Renal cortex interstitium (tissue), 11 donors: Measurements from ENCODE around the gene EMSY. TPM values are rescaled to one million over a fixed set of nuclear protein-coding genes. Genes with fewer than 3 reads are reported as not detected.

Source experiments
- DNase-seq, 11 donors: peaks; one replicate each; pipeline ENCODE4 v3.0.0-alpha.2; 2013; ENCODE audit warnings: low read depth in 9 of 11, low spot score in 4 of 11; ENCODE audit errors: extremely low read depth in 1 of 11
- polyA plus RNA-seq, 3 donors: library from polyadenylated mRNA; unstranded; fragments of 120-200 nt; gene quantifications; one replicate each; pipeline ENCODE4 v1.2.1, GENCODE V29; 2013; ENCODE audit not compliant: insufficient read length in 3 of 3

Gene EMSY
- polyA plus RNA-seq, 3 donors, result 26.6 to 35.9 (median 32.7) TPM

DNA sequence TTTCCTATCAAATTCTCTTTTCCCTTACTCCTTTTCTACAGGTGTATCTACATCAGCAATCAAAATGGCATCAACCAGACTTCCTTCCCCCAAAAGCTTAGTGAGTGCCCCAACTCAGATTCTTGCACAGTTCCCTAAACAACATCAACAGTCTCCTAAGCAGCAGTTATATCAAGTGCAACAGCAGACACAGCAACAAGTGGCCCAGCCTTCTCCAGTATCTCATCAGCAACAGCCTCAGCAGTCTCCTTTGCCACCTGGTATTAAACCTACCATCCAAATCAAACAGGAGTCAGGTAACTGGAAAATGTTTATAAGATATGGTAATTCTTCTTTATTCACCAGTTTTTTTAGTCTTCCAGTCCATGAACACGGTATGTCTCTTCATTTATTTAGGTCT is 51.4 kb downstream of the EMSY start:
- DNase-seq, result no peak

DNA sequence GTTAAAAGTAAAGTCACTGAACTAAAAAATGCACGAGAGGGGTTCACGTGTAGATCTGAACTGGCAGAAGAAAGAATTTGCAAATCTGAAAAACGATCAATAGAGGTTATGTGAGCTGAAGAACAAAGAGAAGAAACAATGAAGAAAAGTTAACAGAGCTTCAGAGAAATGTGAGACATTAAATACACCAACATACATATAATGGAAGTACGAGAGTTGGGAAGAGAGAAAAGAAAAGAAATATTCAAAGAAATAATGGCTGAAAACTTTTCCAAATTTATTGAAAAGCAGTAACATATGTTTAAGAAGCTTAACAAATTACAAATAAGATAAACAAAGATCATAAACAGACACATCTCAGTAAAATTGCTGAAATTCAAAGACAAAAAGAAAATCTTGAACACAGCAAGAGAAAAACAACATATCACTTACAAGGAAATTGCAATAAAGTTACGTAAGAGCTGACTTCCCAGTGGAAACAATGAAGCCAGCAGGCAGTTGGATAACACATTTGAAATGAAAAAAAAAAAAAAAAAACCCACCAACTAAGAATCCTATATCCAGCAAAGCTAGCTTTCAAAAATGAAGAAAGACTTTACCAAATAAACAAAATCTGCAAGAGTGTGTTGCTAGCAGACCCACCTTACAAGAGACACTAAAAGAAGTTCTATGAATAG is 56.8 kb downstream of the EMSY start:
- DNase-seq, result no peak

DNA sequence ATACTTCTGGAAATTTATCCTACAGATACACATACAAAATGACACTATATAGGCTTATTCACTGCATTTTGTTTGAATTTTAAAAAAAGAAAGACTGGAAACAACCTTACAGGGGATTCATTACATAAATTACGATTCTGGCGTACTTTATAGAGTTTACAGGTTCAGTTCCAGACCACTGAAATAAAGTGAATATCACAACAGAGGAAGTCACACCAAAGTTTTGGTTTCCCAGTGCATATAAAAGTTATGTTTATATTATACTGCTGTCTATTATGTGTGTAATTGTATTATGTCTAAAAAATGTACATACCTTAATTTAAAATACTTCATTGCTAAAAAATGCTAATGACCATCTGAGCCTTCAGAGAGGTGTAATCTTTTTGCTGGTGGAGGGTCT is 62.0 kb downstream of the EMSY start:
- DNase-seq, result no peak

DNA sequence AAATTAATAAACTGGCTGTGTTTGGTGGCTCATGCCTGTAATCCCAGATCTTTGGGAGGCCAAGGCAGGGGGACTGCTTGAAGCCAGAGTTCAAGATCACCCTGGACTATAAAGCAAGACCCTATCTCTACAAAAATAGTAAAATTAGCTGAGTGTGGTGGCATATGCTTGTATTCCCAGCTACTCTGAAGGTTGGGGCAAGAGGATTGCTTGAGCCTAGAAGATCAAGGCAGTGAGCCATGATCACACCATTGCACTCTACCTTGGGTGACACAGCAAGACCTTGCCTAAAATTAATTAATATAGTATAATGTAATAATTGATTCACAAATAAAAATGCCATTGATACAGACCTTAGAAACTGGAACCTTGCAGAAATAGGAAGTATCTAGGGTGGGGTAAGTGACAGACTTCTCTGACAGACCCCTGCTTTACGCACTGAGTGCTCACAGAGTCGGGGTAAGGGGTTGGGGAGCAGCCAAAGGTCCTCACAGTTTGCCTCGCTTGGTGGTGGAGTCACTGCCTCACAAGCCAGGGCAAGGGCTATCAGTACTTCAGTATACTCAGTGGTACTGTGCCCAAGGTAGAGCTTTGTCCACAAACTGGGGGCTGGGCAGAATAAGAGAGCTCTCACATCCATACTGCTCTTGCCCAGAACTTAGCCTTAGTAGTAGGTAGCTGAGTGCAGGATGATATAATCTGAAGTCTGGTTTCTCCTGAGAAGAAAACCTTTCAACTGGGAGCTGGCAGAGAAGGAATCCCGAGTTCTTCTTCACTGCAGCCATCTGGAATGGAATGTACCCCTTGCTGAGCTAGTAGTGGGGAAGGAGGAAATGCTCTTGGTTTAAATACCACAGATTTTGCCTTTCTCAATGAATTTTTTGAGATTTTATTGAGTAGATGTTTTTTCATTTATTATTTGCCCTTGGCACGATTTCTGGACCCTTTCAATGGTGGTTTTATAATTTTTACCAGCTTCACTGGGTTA is 65.5 kb downstream of the EMSY start:
- DNase-seq, result no peak

DNA sequence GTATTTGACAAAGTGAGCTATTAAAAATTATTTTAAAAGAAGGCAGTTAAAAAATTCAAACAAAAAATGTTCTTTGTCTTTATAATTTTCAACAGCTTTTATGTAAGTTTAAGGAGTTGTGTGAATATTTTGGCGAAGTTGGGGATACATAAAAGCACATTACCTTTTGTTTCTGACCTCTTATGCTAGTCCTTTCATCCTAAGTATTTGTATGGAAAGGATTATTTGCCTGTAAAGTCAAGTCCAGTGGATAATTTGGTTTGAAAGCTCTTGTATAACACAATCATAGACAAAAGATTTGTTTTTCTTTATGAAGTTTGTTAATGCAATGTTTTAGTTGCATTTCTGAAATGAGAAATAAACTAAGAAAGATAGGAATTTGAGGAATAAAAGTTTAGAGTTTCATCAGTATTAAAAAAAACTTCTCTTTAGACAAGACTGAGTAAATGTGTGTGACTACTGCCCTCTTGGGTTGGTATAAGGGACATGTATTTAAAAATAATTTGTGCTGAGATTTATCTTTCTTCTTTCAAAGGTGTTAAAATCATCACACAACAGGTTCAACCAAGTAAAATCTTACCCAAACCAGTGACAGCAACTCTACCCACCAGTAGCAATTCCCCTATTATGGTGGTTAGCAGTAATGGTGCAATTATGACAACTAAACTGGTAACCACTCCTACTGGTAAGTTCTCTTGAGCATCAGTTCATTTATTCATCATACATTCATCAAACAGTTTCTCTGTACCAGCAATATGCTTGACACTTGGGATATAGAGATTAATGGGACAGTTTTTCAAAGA is 68.2 kb downstream of the EMSY start:
- DNase-seq, result peak in 10 of 11 donors; percentile 3 to 31 (median 17)

DNA sequence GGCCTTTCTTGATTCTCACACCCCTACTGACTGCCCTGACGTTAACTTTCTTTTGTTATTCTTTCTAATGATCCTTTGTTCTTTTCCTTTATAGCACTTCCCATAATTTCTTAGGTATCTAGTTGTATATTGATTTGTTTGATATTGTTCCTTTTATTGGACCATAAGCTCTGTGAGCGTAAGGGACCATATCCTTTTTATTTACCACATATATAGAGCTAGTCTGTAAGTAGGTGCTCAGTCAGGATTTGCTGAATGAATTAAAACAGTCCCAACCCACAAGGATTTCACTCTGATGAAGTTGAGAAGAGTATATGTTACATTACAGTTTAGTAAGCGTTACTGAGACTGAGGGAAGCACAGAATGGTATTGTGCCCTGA is 68.8 kb downstream of the EMSY start:
- no peak for DNase-seq

DNA sequence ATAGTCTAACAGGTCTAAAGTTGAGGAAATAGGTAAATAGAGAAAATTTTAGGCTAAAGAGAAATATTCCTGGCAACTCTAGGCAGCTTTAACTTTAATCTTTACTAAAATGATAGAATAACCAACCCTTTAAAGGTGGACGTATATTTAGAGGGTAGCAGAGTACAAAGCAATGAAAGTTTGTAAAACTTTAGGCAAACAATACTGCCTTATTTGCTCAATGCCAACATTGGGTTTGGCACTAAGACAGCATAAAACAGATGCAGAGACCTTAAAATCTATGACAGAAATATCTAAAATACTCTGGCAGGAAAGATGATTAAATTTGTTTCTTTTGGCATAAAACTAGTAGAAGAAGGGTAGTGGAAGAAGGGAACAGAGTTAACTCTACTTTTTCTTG is 70.7 kb downstream of the EMSY start:
- no peak for DNase-seq

DNA sequence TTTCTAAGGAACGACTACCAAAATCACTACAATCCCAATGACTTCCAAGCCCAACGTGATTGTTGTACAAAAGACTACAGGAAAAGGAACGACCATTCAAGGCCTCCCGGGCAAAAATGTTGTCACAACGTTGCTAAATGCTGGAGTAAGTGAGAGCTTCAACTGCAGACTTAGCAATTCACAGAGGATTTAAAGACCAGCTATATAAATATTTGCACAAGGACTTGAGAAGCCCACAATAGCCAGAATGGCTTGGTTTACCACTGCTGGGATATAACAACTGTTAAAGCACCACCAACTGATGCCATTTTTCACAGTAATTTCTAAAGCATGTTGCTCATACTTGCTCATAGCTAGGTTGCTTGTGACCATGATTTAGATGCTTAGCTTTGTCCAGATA is 78.3 kb downstream of the EMSY start:
- peak in 1 of 11 donors; percentile 2 for DNase-seq

DNA sequence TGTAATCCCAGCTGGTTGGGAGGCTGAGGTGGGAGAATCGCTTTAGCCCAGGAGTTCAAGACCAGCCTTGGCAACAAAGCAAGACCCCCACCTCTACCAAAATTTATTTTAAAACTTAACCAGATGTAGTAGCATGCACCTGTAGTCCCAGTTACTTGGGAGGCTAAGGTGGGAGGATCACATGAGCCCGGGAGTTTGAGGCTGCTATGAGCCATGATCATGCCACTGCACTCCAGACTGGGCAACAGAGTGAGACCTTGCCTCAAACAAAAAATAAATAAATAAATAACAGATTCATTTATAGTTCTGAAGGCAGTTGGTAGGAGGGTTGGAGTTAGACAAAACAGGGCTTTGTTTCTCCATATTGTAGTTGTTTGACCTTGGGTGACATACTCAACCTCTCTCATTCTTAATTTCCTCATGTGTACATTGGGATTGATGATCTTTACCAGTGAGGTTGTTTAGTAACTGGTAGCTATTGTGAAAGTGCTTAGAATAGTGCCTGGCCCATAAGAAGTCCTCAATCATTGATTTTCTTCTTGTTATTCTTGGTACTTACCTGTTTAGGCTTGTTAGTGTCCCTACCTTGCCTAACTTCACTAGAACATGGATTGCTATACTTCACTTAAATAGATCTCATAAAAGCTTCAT is 79.1 kb downstream of the EMSY start:
- DNase-seq, result no peak

DNA sequence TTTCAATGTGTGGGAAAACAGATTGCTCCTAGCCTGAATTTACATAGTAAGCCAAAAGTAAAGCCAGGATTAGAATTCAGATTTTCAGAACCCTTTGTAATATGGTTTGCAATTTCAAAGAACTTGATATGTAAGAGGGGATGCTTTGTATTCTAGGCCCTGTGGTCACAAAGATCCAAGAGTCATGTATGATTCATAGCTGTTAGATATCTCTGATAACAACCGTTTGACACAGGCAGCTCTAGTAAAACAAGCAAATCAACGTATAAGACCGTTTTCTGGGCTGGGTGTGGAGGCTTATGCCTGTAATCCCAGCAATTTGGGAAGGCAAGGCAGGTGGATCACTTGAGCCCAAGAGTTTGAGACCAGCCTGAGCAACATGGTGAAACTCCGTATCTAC is 79.6 kb downstream of the EMSY start:
- no peak for DNase-seq

DNA sequence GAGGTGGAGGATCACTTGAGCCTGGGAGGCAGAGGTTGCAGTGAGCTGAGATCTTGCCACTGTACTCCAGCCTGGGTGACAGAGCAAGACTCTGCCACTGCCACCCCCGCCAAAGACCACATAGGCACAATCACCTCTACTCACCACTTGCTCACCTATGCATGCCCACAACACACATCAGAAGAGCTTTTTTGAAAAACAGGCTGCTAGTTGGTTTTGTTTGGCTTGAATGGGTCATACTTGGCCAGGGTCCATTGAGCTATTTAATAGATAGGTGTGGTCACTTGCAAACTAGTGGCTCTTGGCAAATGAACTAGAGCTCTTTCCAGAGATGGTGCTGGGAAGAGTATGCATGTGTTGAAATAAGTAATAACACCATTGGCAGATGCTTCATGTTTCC is 80.1 kb downstream of the EMSY start:
- DNase-seq, result no peak

DNA sequence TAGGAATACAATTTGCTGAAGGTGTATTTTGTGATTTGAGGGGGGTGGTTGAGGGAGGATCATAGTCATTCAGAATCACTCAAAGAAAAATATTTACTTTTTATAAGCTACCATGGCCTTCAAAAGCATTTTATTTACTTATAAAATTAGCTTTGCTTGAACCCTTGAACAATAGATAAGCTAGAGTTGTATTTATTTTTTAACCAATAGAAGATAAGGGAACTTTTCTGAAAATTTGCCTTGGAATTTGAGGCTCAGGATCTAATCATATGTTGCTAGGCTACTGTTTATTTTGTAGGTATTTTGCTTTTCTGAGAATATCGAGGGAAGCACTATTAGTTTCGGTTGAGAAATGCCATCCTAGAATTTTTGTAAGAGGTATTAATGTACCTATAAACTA is 82.1 kb downstream of the EMSY start:
- DNase-seq, result no peak

DNA sequence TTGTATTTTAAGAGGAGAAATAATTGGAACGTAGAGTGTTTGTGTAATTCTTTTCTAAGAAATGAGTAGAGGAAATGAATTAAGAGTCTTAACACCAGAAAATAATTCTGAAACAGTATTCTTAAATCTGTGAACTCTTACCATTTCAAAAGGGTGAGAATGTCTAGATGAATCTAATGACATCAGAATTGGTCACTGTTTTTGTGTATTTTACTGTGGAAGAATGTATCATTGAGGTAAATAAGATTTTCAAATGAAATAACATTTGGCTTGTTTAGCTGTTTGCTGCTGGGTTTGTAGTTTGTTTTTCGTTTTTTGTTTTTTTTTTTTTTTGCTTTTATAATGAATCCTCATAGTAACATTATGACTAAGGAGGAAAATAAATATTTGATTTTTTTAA is 97.6 kb downstream of the EMSY start:
- DNase-seq, result no peak

DNA sequence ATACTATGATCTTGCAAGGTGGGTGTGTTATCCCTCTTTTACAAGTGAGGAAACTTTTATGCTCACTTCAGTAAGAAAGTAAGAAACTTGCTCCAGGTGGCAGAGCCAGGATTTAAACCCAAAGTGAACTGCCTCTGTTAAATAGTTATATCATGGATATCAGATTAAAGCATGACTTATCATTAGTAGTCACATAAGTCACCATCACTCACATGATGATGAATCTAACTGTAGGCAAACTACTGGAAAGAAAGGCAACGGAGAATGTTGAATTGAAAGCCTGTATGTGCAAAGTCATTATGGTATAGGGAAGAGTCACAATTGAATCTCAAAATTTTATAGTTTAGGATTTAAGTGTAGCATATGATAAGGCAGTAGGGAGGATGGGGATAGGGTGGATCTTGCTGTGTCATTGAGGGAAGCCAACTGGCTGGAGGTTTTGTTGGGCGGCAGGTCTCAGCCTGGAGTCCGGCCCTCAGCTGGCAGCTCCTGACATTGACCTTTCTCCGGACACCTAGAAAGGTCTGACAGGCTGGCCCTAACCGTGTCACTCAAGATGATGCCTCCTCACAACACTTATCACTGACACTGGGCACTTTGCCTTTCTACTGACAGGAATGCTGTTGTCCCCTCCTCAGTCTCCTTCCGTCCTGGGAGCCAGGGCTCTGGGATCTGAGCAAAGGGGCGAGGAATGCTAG is 98.3 kb downstream of the EMSY start:
- no peak for DNase-seq

DNA sequence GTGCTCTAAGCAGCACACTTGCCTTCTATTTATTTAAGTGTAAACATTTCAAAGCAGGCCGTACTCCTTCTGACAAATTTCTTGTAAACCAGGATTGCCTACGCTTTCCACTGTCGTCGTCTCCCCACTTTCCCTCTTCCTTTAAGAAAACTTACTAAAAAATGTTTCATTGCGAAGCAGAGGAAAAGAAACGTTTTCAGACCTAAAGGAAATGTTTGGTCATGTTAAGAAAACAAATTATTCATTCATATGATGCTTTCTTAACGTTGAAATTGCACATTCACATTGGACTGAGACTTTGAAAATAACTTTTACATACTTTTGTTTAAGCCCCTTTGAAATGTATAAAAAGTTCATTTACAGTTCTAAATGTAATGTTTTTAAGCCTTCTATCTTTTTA is 106.0 kb downstream of the EMSY start:
- no peak for DNase-seq

DNA sequence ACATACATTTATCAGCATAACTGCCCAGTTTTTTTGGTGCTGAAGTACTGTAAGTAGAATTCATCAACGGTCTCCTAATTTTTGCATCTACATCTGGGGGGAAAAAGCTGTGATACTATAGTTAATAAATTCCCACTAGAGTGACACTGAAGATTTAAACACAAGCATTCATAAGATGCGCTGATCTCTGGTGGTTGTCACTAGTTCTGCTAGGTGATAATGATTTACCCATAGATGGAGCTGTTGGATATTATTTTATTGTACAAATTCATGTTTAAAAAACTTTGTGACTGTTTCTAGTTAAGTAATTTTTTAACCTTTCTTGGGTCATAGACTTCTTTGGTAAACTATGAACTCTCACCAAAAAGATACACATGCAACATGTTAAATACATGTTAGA is 106.6 kb downstream of the EMSY start:
- no peak for DNase-seq

DNA sequence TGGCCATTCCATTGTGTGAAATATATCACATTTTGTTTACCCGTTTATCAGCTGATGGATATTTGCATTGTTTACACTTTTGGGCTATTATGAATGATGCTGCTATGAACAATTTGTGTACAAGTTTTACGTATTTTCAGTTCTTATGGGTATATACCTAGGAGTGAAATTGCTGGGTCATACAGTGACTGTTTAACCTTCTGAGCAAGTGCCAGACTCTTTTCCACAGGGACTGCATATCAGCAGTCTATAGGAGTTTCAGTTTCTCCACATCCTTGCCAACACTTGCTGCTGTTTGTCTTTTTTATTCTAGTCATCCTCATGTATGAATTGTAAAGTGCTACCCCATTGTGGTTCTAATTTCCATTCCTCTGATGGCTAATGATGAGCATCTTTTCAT is 108.2 kb downstream of the EMSY start:
- DNase-seq, result no peak

DNA sequence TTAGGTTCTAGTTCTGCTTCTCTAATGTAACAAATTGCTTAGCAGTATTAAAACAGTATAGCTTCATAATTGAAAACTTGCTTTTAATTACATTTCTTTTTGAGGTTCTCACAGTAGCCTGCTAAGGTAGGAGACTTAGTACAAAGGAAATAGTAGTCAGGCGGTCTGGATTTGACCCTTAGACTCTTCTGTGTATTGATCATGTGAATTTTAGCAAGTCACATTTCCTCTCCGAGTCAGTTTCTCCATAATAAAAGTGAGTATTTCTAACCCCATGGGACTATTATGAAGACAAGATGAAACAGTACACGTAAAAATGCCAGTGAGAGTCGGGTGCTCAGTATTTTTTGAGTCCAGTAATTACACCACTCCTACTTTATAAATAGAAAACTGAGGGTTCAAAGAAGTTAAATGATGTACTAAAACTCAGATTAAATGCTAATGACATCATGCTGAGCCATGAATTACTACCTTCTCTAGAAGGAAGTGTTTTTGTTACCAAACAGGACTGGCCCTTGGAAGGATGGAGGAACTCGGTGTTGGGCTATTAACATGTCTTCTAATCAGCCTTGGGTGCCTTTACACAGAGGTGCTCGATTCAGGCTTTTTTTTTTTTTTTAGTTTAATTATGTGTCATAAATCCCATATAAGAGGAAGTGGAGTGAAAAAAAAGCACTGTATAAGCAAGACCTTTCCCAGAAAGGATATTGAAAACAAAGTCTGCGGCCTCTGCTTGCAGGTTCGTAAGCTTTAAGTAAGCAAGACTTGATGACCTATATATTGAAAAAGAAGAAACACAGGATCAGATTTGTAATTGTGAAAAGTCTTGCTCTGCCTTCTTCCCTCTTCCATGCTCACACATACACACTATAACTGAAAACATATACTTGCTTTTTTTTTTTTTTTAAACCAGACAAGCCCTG is 109.0 kb downstream of the EMSY start:
- no peak for DNase-seq
